K562 (cell line): ENCODE results near the gene SMS.

Experiments
- JUND ChIP-seq, 2 experiments: IDR thresholded peaks; 2 replicates in 1 of 2; 3 replicates in 1 of 2; pipeline ENCODE4 v1.6.1; 2011; ENCODE audit warnings: borderline replicate concordance in 2 of 2, low read depth in 2 of 2, low read length in 2 of 2, improper control_type of control experiment in 1 of 2, missing biosample characterization in 1 of 2, missing genetic modification characterization in 1 of 2, missing genetic modification reagents in 1 of 2
- MXI1 ChIP-seq: IDR thresholded peaks from 2 replicates; pipeline ENCODE4 v1.6.1; 2011; ENCODE audit warnings: low read depth, mild to moderate bottlenecking, improper control_type of control experiment, low read length
- ZNF146 ChIP-seq: IDR thresholded peaks from one replicate; pipeline ENCODE4 v1.6.1; 2018; ENCODE audit warnings: missing compliant biosample characterization; ENCODE audit not compliant: unreplicated experiment
- ZNF384 ChIP-seq: IDR thresholded peaks from 2 replicates; pipeline ENCODE4 v1.6.1; 2012; ENCODE audit warnings: low read depth, low read length, improper control_type of control experiment
- TF ChIP-seq, protein P1 (sequence below): sonication (generic); formaldehyde crosslinking; IDR thresholded peaks from 2 replicates; pipeline ENCODE4 v1.8.0; 2022; ENCODE audit warnings: mild to moderate bottlenecking, low read depth, missing genetic modification reagents
- TF ChIP-seq, protein P2 (sequence below), 3 experiments: IDR thresholded peaks in 2 of 3; conservative IDR thresholded peaks in 1 of 3; 2 replicates each; pipeline ENCODE4 v1.5.1; 2011 to 2012; ENCODE audit warnings: low read length in 3 of 3, mild to moderate bottlenecking in 3 of 3, control low read depth in 2 of 3, improper control_type of control experiment in 1 of 3, inconsistent platforms in 1 of 3, low read depth in 1 of 3, mixed read lengths in 1 of 3, moderate library complexity in 1 of 3; ENCODE audit not compliant: insufficient read depth in 2 of 3

DNA sequence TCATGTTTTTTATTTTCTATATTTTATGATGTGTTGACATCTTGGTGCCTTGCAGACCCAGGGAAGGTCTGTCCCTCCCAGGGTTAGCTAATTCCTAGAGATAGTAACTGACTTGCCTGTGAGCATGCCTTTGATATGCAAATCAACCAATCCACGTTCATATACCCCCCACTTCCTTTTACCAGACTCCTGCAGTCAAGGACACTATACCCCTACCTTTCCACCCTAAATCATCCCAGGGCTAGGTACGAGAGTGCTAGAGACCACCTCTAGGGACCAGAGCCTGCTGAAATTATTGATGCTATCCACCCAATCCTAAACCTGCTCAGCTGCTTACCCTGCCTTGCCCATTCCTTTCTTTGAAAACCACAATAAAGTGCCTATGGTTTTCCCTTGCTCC, 84.1 kb downstream of the SMS start:
- TF ChIP-seq ZNF146 (CRISPR knock-in tag) (no peak), ZNF384 (no peak), MXI1 (no peak), JUND (IDR thresholded peaks at IDR 0.05; ENCODE audit: borderline replicate concordance, low read depth, low read length) (no peak), JUND (tag; IDR thresholded peaks at IDR 0.05; ENCODE audit: borderline replicate concordance, low read depth, low read length) (no peak)
- TF ChIP-seq, protein P1, sequence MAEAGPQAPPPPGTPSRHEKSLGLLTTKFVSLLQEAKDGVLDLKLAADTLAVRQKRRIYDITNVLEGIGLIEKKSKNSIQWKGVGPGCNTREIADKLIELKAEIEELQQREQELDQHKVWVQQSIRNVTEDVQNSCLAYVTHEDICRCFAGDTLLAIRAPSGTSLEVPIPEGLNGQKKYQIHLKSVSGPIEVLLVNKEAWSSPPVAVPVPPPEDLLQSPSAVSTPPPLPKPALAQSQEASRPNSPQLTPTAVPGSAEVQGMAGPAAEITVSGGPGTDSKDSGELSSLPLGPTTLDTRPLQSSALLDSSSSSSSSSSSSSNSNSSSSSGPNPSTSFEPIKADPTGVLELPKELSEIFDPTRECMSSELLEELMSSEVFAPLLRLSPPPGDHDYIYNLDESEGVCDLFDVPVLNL (CRISPR knock-in tag): no peak
- TF ChIP-seq, protein P2, sequence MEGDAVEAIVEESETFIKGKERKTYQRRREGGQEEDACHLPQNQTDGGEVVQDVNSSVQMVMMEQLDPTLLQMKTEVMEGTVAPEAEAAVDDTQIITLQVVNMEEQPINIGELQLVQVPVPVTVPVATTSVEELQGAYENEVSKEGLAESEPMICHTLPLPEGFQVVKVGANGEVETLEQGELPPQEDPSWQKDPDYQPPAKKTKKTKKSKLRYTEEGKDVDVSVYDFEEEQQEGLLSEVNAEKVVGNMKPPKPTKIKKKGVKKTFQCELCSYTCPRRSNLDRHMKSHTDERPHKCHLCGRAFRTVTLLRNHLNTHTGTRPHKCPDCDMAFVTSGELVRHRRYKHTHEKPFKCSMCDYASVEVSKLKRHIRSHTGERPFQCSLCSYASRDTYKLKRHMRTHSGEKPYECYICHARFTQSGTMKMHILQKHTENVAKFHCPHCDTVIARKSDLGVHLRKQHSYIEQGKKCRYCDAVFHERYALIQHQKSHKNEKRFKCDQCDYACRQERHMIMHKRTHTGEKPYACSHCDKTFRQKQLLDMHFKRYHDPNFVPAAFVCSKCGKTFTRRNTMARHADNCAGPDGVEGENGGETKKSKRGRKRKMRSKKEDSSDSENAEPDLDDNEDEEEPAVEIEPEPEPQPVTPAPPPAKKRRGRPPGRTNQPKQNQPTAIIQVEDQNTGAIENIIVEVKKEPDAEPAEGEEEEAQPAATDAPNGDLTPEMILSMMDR (IDR thresholded peaks at IDR 0.05 in 2 of 3, conservative IDR thresholded peaks at IDR 0.05 in 1 of 3; ENCODE audit: insufficient read depth in 2 of 3, low read depth in 1 of 3, low read length in 3 of 3): no peak
